GM06990 (cell line): Measurements from ENCODE around the gene SLC46A1.
A peak's percentile ranks its signal among the peaks of the same experiment; 100 is the strongest.

Experiments used
- DNase-seq: peaks from one replicate; pipeline ENCODE4 v3.0.0-alpha.2; 2011; ENCODE audit not compliant: insufficient read length; ENCODE audit errors: extremely low read depth
- H3K27me3 ChIP-seq: replicated peaks from 2 replicates; pipeline ENCODE4 v1.6.0; 2011; ENCODE audit warnings: low read length; ENCODE audit not compliant: control insufficient read depth, insufficient read depth
- H3K36me3 ChIP-seq: 2 replicates; pipeline ENCODE4 v1.5.1; 2011; ENCODE audit warnings: low read length; ENCODE audit not compliant: control insufficient read depth, insufficient read depth
- H3K4me3 ChIP-seq: replicated peaks from 2 replicates; pipeline ENCODE4 v1.5.1; 2011; ENCODE audit warnings: low read depth, mild to moderate bottlenecking, control low read depth, low read length
- TF ChIP-seq, protein P1 (sequence below): IDR thresholded peaks from 2 replicates; pipeline ENCODE4 v1.5.1; 2011; ENCODE audit warnings: low read length, control low read depth, mild to moderate bottlenecking, inconsistent platforms; ENCODE audit not compliant: insufficient read depth, poor library complexity, severe bottlenecking

Gene SLC46A1

DNA sequence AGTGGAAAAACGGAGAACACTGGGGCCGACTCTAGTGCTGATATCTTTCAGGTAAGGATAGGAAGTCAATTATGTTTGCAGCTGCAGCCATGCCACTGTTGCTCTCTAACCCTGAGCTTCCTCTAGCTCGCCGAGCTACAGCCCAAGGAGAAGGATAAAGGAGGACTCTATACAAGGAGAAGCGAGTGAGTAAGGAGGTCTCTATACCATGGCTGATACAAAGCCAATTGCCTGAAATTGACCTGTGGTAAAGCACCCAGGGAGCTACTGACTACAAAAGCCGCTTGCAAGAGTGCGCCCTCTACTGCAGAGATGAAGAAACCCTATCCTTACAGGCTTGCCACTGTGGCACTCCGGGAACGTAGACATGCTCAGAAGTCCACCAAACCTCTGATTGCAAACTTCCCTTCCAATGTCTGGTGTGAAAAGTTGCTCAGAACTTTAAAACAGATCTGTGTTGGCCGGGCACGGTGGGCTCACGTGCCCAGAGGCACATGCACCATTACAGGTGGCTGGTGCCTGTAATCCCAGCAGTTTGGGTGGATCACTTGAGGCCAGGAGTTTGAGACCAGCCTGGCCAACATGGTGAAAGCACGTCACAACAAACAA, 10.8 kb upstream of the SLC46A1 start:
- Histone ChIP-seq H3K27me3 (no peaks in the 10 kb centered on the region), H3K36me3 (no peaks in the 10 kb centered on the region), H3K4me3 (no peak overlapping the region)
- no peak for DNase-seq
- TF ChIP-seq, protein P1, sequence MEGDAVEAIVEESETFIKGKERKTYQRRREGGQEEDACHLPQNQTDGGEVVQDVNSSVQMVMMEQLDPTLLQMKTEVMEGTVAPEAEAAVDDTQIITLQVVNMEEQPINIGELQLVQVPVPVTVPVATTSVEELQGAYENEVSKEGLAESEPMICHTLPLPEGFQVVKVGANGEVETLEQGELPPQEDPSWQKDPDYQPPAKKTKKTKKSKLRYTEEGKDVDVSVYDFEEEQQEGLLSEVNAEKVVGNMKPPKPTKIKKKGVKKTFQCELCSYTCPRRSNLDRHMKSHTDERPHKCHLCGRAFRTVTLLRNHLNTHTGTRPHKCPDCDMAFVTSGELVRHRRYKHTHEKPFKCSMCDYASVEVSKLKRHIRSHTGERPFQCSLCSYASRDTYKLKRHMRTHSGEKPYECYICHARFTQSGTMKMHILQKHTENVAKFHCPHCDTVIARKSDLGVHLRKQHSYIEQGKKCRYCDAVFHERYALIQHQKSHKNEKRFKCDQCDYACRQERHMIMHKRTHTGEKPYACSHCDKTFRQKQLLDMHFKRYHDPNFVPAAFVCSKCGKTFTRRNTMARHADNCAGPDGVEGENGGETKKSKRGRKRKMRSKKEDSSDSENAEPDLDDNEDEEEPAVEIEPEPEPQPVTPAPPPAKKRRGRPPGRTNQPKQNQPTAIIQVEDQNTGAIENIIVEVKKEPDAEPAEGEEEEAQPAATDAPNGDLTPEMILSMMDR = peak; percentile 90

- no peak for DNase-seq
- Histone ChIP-seq H3K27me3 (no peaks in the 10 kb centered on the region), H3K36me3 (no peaks in the 10 kb centered on the region), H3K4me3 (no peak overlapping the region)
- TF ChIP-seq, protein P1 = no peak
Measured at GRCh38 chr17:28415886-28416285, 9.9 kb upstream of the SLC46A1 start.

GRCh38 chr17:28413804-28414203, 7.8 kb upstream of the SLC46A1 start:
- TF ChIP-seq, protein P1 = no peak
- no peaks in the 10 kb centered on the region for H3K27me3 ChIP-seq
- no peaks in the 10 kb centered on the region for H3K36me3 ChIP-seq
- no peak overlapping the region for H3K4me3 ChIP-seq
- no peak for DNase-seq

GRCh38 chr17:28412099-28412498, 6.1 kb upstream of the SLC46A1 start:
- TF ChIP-seq, protein P1 = no peak
- Histone ChIP-seq H3K27me3 (no peaks in the 10 kb centered on the region), H3K36me3 (no peaks in the 10 kb centered on the region), H3K4me3 (no peak overlapping the region)
- DNase-seq = no peak

GRCh38 chr17:28407974-28408306, 1.9 kb upstream of the SLC46A1 start:
- no peak for DNase-seq
- H3K27me3 ChIP-seq = no peaks in the 10 kb centered on the region
- no peak overlapping the region for H3K4me3 ChIP-seq
- no peaks in the 10 kb centered on the region for H3K36me3 ChIP-seq
- TF ChIP-seq, protein P1 = no peak

- no peaks in the 10 kb centered on the region for H3K27me3 ChIP-seq
- no peak overlapping the region for H3K4me3 ChIP-seq
- no peaks in the 10 kb centered on the region for H3K36me3 ChIP-seq
- no peak for DNase-seq
- TF ChIP-seq, protein P1 = no peak
Measured at GRCh38 chr17:28407130-28407973, 1.3 kb upstream of the SLC46A1 start.
